Endometrial microvascular endothelial cells (primary cell): ENCODE data around the gene KIAA1671. TPM values are rescaled to one million over a fixed set of nuclear protein-coding genes. Genes with fewer than 3 reads are reported as not detected.

Experiments used
- in situ Hi-C: cut with HindIII; loops from 2 replicates; pipeline ENCODE4 v1.10.0; 2017; ENCODE audit warnings: low sequenced_read_pairs, low pct_unique_long_range_greater_than_20kb; ENCODE audit errors: inconsistent ontology term
- total RNA-seq: library from RNA; depleted of rRNA; stranded (reverse); fragments of >200 nt; gene quantifications from one replicate; pipeline ENCODE4 v1.2.3, GENCODE V29; 2015; ENCODE audit errors: inconsistent ontology term

The KIAA1671 gene
- total RNA-seq, 1 donor from 2014 or later, result 17.8 TPM

DNA sequence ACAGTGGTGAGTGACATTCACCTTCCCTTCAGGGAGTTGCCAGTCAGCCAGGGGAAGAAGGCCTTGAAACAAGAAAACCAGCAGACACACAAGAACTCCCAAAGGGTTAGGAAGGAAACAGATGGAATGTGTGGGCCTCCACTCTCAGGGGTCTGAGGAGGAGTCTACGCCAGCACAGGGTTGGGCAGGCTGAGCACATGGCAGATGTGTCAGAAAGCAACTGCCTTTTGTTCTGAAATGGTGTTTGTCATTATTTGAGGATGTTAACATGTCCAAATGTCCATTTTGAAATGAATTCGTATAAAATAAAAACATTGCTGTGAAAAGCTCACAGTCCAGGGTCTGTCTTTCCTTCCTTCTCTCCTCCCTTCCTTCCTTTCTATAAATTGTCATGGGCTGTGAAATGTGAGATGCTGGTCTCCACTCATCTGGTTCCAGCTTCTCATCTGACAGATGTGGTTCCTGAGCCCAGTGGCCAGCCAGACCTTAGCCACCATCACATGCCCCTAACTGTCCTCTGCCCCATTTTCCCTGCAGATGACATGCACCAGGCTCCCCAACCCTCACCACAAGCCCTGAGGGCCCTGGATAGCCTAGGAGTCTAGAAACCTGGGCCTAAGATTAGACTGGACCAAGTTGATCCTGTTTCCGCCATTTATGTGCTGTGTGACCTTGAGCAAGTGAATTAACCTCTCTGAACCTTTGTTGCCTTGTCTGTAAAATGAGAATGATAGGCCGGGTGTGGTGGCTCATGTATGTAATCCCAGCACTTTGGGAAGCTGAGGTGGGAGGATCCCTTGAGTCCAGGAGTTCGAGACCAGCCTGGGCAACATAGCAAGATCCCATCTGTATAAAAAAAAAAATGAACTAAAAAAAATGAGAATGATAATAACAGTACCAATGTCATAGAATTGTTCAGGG lies 190.9 kb downstream of the KIAA1671 start:
- in situ Hi-C loops, result no loop called here

DNA sequence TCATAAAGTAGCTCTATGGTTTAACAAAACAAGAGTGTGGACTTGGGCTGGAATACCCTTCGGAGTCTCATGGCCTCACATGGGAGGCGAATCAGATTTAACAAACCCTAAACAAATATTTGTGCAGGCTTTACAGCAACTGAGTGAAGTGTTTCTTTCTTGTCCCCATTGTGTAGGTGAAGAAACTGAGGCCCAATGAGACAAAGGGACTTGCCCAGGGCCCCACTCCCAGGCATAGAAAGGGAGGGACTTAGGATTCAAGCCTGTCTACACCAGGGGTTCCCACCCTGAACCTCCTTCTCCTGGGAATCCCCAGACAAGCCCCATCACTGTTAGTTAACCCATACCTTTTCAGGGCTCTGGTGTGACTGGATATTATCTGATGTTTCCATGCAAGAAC lies 192.0 kb downstream of the KIAA1671 start:
- in situ Hi-C loops, result no loop called here

DNA sequence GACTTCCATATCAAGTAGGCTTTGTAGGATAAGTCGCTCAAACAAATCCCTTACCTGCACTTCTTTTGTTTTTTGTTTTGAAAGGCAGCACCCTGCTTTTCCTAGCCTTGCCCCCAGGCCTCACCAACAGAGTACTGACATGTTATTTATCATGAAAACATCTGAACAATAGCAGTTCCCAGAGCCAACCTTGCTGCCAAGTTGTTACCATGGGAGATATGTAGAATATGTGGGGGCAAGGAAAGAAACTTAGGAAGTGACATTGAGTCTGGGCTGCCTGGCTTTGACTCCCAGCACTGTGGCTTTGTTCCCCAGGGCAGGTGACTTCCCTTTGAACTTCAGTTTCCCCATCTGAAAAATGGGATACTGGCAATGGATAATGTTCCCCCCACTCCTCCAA lies 193.8 kb downstream of the KIAA1671 start:
- in situ Hi-C loops, result no loop called here

DNA sequence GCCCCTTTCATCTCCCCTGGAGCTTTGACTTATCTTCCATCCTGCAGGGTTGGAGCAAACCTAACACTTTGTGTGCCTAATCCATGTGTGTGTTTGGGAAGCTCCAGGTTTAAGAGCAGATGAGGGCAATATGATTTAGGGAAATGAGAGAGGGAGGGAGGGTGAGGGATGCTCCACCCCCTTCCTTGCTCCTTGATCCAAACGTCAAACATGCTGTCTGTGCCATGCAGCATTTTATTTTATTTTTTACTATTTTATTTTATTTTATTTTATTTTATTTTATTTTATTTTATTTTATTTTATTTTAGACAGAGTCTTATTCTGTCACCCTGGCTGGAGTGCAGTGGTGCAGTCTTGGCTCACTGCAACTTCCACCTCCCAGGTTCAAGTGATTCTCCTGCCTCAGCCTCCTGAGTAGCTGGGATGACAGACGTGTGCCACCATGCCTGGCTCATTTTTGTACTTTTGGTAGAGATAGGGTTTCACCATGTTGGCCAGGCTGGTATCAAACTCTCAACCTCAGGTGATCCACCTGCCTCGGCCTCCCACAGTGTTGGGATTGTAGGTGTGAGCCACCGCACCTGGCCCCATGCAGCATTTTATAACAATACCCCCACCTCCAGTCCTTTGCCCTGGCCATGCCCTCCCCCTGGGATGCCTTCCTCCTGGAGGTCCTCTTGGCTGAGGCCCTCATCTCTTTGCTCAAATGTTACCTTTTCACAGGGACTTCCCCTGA lies 194.6 kb downstream of the KIAA1671 start:
- in situ Hi-C loops, result no loop called here

DNA sequence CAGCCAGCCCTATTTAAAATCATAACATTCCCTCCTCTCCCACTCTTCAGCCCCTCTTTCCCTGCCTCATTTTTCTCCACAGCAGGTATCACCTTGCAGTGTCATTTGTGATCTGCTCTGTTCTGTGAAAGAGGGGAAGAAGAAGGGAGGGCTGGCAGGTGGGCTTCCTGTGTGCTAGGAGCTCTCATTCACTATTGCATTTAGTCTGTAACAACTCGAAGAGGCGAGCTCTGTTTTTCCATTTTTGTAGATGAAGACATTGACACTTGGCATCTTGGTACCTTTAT lies 195.1 kb downstream of the KIAA1671 start:
- in situ Hi-C loops, result no loop called here

DNA sequence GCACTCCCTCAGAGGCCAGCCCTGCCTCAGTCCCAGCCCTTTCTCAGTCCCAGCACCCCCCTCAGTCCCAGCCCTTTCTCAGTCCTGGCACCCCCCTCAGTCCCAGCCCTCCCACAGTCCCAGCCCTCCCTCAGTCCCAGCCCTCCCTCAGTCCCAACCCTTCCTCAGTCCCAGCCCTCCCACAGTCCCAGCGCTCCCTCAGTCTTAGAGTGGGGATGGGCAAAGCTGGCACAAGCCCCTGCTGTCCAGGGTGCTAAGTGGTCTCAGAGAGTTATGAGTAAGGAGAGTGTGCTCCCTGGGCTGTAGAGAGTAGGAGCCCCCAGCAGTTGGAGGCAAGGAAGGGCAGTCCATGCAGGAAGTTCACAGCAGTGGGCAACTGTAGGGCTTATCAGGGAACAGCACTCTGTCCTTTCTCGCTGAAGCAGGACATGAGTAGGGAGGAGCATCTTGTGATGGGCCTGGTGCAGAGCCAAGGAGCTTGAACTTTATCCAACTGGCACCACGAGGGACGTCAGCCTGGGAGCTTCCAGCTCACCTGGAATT lies 195.7 kb downstream of the KIAA1671 start:
- in situ Hi-C loops, result no loop called here

DNA sequence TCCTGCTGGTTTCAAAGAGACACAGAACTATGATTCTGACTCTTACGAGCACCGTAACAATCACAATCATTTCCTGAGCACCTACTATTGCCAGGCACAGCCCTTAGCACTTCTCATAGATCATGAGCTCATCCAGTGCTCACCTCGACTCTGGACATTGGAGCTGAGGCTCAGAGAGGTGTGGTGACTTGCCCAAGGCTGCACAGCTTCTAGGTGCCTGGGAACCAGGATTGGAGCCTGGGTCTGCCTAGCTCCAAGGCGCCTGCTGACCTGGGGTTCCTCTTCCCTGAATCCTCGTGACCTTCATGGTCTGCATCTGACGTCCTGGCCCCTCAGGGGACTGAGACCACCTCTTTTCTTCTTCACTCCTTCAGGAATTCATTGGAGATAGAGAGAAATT lies 196.5 kb downstream of the KIAA1671 start:
- in situ Hi-C loops, result no loop called here

DNA sequence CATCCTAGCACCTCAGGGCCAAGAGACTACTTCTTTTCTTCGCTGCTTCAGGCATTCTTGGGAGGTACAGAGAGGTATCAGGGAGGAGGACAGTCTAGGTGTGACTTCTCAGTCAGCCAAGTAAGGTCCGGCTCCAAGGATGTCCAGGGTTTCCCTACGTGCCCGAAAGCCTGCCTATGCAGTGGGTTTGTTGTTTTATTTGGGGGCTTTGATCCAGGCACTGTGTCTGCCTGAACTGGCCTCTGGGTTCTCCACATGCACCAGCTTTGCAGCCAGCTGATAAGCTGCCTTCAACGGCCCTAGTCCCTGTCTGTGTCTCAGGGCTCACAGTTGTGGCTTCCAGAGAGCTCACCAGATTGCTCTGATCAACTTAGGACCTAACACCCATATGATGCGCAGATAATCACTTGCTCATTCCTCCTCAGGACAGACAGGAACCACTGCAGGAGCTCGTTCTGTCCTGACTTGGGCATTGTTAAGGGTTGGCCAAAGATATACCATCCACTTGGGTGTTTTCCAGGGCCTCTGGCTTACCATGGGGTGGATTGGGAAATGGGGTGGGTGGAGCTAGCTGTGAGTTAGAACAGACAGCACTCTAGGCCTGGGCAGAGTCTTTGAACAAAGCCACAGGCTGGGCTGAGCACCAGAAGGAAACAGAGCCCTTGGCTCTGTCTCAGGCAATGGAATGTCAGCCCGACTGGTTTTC lies 201.6 kb downstream of the KIAA1671 start:
- in situ Hi-C loops, result no loop called here

DNA sequence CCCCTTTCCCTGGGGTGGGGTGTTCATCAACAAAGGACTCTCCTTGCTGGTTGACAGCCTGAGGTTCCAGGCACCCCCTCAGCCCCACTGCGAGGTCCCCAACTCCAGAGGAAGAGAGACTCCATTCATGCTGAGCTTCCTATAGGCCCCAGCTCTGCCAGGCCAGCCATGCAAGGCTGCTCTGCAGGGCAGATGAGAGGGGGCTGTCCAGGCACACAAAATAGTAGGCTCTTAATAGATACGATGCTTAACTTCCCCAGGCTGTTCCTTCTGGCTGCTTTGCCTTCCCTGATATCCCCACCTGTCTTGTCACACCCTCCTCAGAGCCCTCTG lies 202.1 kb downstream of the KIAA1671 start:
- in situ Hi-C loops, result no loop called here

DNA sequence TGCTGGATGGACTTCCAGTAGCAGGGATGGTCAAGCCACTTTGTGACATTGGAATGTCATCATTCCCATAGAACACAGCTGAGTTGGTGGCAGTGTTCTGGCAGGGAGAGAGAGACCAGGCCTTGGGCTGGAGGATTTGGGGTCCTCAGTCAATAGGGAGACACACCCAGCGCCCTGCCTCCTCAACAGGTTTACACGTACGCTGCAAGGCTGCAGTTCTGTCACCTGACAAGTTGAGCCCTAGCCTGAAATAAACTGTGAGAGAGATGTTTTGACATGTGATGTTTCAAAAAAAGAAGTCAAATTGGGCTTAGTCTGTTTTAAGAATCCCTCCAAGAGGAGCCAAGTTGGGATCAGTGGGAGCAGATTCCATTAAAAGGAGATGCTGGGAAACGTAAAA lies 204.2 kb downstream of the KIAA1671 start:
- in situ Hi-C loops, result no loop called here

DNA sequence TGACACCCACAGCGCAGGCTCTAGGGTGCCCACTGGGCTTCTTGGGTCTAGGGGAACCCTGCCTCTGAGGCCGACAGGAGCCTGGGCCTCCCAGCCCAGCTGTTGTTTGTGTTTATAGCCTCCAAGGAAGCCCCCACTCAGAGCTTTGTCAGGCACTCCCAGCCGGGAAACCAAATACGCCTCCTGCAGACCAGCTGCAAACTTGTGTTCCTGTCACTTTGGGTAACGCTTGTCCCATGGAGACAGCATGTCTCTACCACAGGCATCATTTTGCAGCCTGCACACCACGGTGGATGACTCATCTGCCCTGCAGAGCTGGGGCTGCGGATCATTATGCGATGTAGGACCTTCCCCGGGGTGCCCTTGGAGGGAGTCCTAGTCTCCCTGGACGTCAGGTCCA lies 206.5 kb downstream of the KIAA1671 start:
- in situ Hi-C loops, result no loop called here

DNA sequence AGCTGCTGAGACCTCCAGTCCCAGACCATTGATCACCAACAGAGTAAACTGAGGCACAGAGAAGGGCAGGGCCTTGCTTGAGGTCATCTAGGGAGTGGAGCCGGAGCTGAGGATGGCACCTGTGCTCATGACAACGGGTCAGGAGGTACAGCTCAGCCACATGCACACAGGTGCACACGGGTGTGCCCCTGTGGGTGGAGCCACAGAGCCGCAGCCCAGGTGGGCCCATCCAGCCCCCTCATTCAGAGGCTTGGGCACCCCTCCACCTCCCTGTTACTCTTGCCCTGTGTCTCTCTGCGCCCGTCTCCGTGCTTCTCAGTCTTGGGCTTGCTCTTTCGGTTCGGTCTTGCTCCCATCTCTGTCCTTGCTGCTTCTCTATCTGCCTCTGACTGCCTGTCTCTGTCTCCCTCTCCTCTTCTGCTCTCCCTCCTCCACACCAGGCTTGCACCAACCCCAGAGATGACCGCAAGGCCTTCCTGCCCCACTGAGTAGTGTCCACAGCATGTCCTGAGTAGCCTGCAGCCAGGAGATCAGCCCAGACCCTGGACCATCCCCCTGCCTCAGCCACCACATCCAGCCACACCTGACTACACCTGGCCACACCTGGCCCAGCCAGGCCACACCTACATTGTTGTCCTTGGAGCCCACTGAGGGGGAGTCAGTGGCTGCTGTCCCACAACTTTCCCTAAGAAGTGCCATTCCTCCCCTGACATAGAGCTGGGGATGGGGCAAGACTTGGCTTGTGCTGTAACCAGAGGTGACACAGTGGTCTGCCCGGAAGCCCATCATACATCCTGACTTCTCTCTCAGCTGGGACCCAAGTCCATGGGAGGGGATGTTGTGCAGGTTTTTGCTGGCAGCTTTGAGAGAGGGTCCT lies 207.8 kb downstream of the KIAA1671 start:
- in situ Hi-C loops, result no loop called here

DNA sequence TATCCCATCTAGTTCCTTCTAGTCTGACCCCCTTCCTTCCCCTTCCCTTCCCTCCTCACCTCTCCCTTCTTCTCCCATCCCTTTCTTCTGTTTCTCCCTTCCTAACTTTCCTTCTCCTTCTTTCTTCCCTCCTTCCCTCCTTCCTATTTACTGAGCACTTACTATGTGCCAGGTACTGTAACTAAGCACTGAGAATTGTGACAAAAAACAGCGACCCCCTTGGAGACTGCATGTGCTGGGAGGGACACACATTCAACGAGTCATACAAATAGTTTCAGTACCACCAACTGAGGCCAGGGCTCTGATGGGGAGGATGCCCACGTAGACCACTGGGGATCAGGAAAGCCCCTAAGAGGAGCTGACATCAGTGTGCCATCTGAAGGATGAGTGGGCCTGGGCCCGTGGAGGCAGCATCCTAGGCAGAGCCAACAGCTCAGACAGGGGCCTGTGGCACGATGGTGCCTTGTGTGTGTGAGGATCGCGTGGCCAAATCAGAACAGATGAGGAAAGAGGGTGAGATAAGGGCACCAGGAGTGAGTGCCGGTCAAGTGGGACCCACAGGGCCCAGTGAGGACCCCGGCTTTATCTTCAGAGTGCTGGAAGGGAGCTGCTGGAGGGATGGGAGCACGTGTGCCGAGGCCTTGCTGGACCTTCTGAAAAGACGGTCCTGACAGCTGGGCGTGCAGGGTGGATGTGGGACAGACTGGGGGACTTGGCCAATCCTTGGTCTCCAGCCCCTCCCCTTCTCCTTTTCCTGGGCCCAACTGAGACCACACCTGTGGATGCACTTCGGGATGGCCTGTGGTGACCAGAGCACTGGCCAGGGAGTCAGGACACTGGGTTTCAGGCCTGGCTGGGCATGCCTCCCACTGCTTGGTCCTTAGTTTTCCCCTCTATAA lies 208.8 kb downstream of the KIAA1671 start:
- in situ Hi-C loops, result no loop called here

DNA sequence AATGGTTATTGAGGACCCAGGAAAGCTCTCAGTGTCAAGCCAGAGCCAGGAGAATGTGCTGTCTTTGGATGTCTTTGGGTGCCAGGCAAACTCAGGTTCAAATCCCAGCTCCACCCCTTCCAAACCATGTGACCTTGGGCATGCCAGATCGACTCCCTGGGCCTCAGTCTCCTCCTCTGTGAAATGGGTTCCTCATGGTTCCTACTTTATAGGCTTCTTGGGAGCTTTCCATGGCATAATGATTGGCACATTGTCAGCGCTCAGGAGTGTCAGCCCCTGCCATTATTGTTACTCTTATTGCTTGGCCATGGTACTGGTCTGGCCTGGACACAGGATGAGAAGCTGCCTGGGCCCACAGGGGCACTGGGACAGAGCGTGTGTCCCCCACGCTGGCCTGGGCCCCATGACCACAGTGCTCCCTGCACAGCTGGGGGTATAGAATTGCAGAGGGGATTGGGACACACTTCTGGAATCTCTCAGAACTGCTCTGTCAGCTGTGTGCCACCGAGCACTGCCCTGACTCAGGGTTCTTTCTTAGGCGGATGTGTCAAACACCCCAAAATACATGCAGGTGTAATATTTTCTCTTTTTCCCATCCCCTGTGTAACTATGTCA lies 209.5 kb downstream of the KIAA1671 start:
- in situ Hi-C loops, result no loop called here

DNA sequence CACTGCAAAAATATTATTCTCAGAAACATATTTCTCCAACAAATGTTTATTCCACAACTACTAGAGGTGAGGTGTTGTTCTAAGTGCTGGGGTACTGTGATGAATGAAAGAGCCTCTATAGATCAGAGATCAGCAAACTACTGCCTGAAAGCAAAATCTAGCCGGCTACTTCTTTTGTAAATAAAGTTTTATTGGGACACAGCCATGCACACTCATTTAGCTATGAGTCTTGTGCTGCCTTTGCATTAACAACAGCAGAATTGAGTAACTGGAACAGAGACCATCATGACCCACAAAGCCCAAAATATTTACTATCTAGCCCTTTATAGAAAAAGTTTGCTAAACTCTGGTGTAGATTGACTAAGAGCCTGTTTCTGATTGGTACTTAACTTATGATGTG lies 210.0 kb downstream of the KIAA1671 start:
- in situ Hi-C loops, result no loop called here

DNA sequence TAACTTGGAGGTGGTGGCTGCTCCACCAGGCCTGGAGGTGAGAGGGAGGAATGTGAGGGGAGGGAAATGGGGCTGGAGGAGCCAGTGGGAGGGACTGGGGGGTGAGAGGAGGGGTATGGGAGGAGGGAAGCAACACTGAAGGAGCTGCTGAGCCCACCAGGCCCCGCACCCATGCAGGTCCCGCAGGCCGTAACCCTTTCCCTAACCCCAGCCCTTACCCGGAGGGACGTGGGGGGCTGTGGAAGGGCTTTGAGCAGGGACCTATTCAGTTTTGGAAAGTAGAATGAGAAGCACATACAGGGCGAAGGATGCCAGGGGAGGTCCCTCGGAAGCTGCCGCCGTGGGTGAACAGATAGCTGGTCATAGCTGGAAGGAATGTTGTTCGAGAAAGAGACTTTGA lies 213.3 kb downstream of the KIAA1671 start:
- in situ Hi-C loops, result no loop called here

DNA sequence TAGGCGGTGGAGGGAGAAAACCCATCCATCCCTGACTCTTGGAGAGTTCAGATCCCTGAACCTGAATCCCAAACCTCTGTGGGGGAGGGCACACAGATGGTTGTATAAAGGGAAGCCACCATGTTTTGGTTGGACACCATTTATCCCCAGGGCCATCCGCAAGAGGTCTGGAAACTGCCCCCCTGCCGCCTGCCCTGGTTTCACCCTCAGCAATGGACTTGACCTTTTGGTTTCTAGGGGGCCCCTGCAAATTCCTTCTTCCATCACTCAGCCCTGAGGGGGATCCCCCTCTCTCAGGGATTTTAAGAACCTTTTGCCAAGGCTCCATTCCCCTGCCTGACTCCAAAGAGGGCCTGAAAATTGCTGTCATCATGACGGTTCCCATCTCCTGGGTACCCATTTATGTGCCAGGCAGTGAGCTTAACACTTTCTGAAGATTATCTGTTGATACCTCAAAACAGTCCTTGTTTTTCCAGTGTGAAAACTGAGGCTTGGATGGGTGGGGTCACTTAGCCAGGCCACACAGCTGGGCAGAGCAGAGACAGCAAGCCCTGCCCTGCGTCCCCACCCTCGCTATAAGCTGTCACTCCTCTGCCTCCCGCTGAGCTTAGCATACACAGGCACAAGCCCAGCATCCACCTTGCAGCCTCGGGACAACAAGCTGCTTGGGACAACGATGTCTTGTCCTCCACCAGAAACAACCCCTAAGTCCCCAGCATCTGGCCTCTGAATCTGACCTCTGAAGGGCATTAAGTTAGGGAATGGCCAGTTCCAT lies 213.9 kb downstream of the KIAA1671 start:
- in situ Hi-C loops, result no loop called here
